Measurements from ENCODE around the gene IFT88. TPM values are rescaled to one million over a fixed set of nuclear protein-coding genes. Genes with fewer than 3 reads are reported as not detected.

Gene IFT88
- total and polyA plus RNA-seq, 2 donors = 11.1 to 51.1 TPM

- DNase-seq (ENCODE audit: extremely low spot score) = no peak
These were observed 146.0 kb downstream of the IFT88 start for GRCh38 chr13:20713014-20713376.

GRCh38 chr13:20713751-20714150 lies 146.8 kb downstream of the IFT88 start:
- H3K4me1 ChIP-seq (ENCODE audit: insufficient read depth) = no peaks in the 10 kb centered on the region
- no peaks in the 10 kb centered on the region for H3K36me3 ChIP-seq (ENCODE audit: insufficient read depth)
- no peak overlapping the region for H3K4me3 ChIP-seq (ENCODE audit: low read depth, low read length)
- WGBS = 60% methylated on average over 11 of the region's 11 CpGs
- no peak for DNase-seq (ENCODE audit: extremely low spot score)
- H3K27ac ChIP-seq (ENCODE audit: low read depth) = no peak overlapping the region

More at GRCh38 chr13:20713014-20713376, 146.0 kb downstream of the IFT88 start:
- H3K36me3 ChIP-seq (ENCODE audit: insufficient read depth) = no peaks in the 10 kb centered on the region
- no peak overlapping the region for H3K4me3 ChIP-seq (ENCODE audit: low read depth, low read length)
- 35% methylated on average over 11 of the region's 11 CpGs for WGBS
- no peaks in the 10 kb centered on the region for H3K4me1 ChIP-seq (ENCODE audit: insufficient read depth)
- H3K27ac ChIP-seq (ENCODE audit: low read depth) = no peak overlapping the region

DNA sequence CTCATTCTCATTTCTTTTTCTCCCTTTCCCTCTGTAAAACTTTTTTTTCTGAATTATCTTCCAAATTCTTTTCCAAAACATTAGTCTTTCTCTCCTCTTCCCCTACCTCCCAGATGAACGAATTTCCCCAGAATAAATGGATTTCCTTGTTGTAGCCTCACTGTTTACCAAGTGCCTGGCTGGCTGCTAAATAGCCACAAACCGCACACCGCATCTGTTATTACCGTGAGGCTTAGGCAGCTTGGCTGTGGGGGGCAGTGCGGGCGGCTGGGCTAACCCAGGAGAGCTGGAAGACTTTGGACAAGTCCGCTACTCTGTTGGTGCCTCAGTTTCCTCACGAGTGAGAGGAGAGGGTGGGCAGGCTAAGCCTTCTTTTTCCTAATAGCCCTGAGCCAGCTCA lies 147.2 kb downstream of the IFT88 start:
- Histone ChIP-seq H3K27ac (ENCODE audit: low read depth) (no peak overlapping the region), H3K4me1 (ENCODE audit: insufficient read depth) (no peaks in the 10 kb centered on the region), H3K36me3 (ENCODE audit: insufficient read depth) (no peaks in the 10 kb centered on the region), H3K4me3 (ENCODE audit: low read depth, low read length) (no peak overlapping the region)
- no peak for DNase-seq (ENCODE audit: extremely low spot score)
- WGBS = 66% methylated on average over 8 of the region's 8 CpGs

GRCh38 chr13:20714563-20715329 lies 147.8 kb downstream of the IFT88 start:
- Histone ChIP-seq H3K4me1 (ENCODE audit: insufficient read depth) (no peaks in the 10 kb centered on the region), H3K36me3 (ENCODE audit: insufficient read depth) (no peaks in the 10 kb centered on the region), H3K27ac (ENCODE audit: low read depth) (no peak overlapping the region), H3K4me3 (ENCODE audit: low read depth, low read length) (no peak overlapping the region)
- 47% methylated on average over 9 of the region's 9 CpGs for WGBS
- DNase-seq (ENCODE audit: extremely low spot score) = peak; percentile 45

- Histone ChIP-seq H3K4me3 (ENCODE audit: low read depth, low read length) (no peak overlapping the region), H3K36me3 (ENCODE audit: insufficient read depth) (no peaks in the 10 kb centered on the region), H3K4me1 (ENCODE audit: insufficient read depth) (no peaks in the 10 kb centered on the region), H3K27ac (ENCODE audit: low read depth) (no peak overlapping the region)
- 82% methylated on average over 6 of the region's 6 CpGs for WGBS
- DNase-seq (ENCODE audit: extremely low spot score) = no peak
These were observed 148.4 kb downstream of the IFT88 start for GRCh38 chr13:20715330-20715712.

GRCh38 chr13:20716951-20717350 lies 150.0 kb downstream of the IFT88 start:
- Histone ChIP-seq H3K27ac (ENCODE audit: low read depth) (no peak overlapping the region), H3K4me1 (ENCODE audit: insufficient read depth) (no peaks in the 10 kb centered on the region), H3K4me3 (ENCODE audit: low read depth, low read length) (no peak overlapping the region), H3K36me3 (ENCODE audit: insufficient read depth) (no peaks in the 10 kb centered on the region)
- 83% methylated on average over 15 of the region's 15 CpGs for WGBS
- DNase-seq (ENCODE audit: extremely low spot score) = no peak

- Histone ChIP-seq H3K27ac (ENCODE audit: low read depth) (no peak overlapping the region), H3K4me3 (ENCODE audit: low read depth, low read length) (no peak overlapping the region), H3K4me1 (ENCODE audit: insufficient read depth) (no peaks in the 10 kb centered on the region), H3K36me3 (ENCODE audit: insufficient read depth) (no peaks in the 10 kb centered on the region)
- WGBS = 95% methylated on average over 44 of the region's 44 CpGs
- DNase-seq (ENCODE audit: extremely low spot score) = no peak
These were observed 150.9 kb downstream of the IFT88 start for GRCh38 chr13:20717581-20718542.

DNA sequence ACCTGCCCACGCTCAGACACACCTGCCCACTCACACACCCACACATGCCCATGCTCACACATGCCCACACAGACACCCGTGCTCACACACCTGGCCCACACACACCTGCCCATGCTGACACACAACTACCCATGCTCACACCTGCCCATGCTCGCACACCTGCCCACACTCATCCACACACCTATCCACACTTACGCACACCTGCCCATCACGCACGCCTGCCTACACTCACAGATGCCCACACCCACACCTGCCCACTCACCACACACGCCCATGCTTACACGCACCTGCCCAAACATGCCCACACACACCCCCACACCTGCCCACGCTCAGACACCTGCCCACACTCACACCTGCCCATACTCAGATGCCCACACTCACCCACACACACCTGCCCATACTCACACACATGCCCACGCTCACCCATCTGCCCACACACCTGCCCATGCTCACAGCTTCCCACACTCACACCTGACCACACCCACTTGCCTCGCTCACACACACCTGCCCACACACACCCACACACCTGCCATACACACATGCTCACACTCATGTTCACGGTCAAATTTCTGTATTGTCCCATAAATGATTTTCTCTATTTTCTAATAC lies 152.1 kb downstream of the IFT88 start:
- 94% methylated on average over 12 of the region's 12 CpGs for WGBS
- no peak for DNase-seq (ENCODE audit: extremely low spot score)
- H3K4me1 ChIP-seq (ENCODE audit: insufficient read depth) = no peaks in the 10 kb centered on the region
- H3K4me3 ChIP-seq (ENCODE audit: low read depth, low read length) = no peak overlapping the region
- no peak overlapping the region for H3K27ac ChIP-seq (ENCODE audit: low read depth)
- no peaks in the 10 kb centered on the region for H3K36me3 ChIP-seq (ENCODE audit: insufficient read depth)

DNA sequence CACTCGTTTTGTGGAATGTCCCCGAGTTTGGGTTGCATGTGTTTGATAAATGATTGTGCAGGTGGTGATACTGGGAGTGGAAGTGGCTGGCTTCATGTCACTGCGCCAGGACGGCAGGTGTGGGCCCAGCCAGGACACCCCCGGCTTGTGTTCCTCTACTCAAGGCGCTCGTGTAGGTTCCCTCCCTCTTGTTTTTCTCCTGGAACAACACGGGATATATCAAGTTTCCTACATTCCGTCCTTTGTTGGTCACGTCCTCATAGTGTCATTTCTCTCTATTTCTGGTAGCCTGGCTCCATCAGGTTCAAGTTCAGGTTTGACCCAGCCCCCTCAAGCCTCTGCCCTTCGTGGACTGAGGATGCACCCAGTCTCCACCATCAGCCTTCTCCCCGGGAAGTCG lies 152.8 kb downstream of the IFT88 start:
- no peak overlapping the region for H3K4me3 ChIP-seq (ENCODE audit: low read depth, low read length)
- H3K36me3 ChIP-seq (ENCODE audit: insufficient read depth) = no peaks in the 10 kb centered on the region
- H3K27ac ChIP-seq (ENCODE audit: low read depth) = no peak overlapping the region
- H3K4me1 ChIP-seq (ENCODE audit: insufficient read depth) = no peaks in the 10 kb centered on the region
- 90% methylated on average over 13 of the region's 13 CpGs for WGBS
- DNase-seq (ENCODE audit: extremely low spot score) = no peak

GRCh38 chr13:20720499-20720898 lies 153.5 kb downstream of the IFT88 start:
- Histone ChIP-seq H3K4me1 (ENCODE audit: insufficient read depth) (no peaks in the 10 kb centered on the region), H3K4me3 (ENCODE audit: low read depth, low read length) (no peak overlapping the region), H3K36me3 (ENCODE audit: insufficient read depth) (no peaks in the 10 kb centered on the region), H3K27ac (ENCODE audit: low read depth) (no peak overlapping the region)
- DNase-seq (ENCODE audit: extremely low spot score) = no peak
- 94% methylated on average over 11 of the region's 11 CpGs for WGBS

DNA sequence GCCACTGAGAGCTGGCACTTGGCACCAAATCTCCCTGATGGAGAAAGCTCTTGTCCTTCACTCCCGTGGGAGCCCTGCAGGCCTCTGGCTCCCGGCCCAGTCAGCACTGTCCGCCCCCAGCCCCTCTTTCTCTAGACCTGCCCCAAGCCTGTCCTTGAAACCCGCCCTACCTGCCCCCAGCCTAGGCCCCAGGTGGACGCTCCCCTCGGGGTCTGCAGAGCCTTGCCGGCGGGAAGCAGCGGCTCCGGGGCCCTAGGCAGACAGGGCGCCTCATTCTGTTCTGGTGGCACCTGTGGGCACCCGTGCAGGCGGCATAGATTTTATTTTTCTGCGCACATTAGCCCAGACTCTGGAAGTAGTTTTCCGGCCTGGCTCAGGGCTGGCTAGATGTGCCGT lies 154.1 kb downstream of the IFT88 start:
- no peaks in the 10 kb centered on the region for H3K4me1 ChIP-seq (ENCODE audit: insufficient read depth)
- no peaks in the 10 kb centered on the region for H3K36me3 ChIP-seq (ENCODE audit: insufficient read depth)
- H3K27ac ChIP-seq (ENCODE audit: low read depth) = no peak overlapping the region
- no peak for DNase-seq (ENCODE audit: extremely low spot score)
- 80% methylated on average over 16 of the region's 16 CpGs for whole genome bisulfite sequencing
- H3K4me3 ChIP-seq (ENCODE audit: low read depth, low read length) = no peak overlapping the region

- DNase-seq (ENCODE audit: extremely low spot score) = no peak
These were observed 154.7 kb downstream of the IFT88 start for GRCh38 chr13:20721454-20722357.

GRCh38 chr13:20727856-20728255 lies 160.9 kb downstream of the IFT88 start:
- 95% methylated on average over 6 of the region's 6 CpGs for WGBS
- H3K4me1 ChIP-seq (ENCODE audit: insufficient read depth) = no peaks in the 10 kb centered on the region
- DNase-seq (ENCODE audit: extremely low spot score) = no peak
- no peak overlapping the region for H3K4me3 ChIP-seq (ENCODE audit: low read depth, low read length)
- no peak overlapping the region for H3K27ac ChIP-seq (ENCODE audit: low read depth)
- peaks cover 2% of the 10 kb centered on the region for H3K36me3 ChIP-seq (ENCODE audit: insufficient read depth)

More at GRCh38 chr13:20721454-20722357, 154.7 kb downstream of the IFT88 start:
- Histone ChIP-seq H3K4me3 (ENCODE audit: low read depth, low read length) (peak overlapping the region; percentile 17), H3K27ac (ENCODE audit: low read depth) (no peak overlapping the region), H3K4me1 (ENCODE audit: insufficient read depth) (no peaks in the 10 kb centered on the region), H3K36me3 (ENCODE audit: insufficient read depth) (no peaks in the 10 kb centered on the region)
- 7% methylated on average over 81 of the region's 81 CpGs for WGBS
